H1 (cell line): ENCODE measurements around the gene LGALS9.

Source experiments
- BRCA1 ChIP-seq: IDR thresholded peaks from 2 replicates; pipeline ENCODE4 v1.6.1; 2012; ENCODE audit warnings: low read depth, low read length, improper control_type of control experiment
- CTCF ChIP-seq, 3 experiments: IDR thresholded peaks; 1 replicate in 2 of 3; 2 replicates in 1 of 3; pipeline versions ENCODE4 v1.5.1 to v1.6.1; 2011; ENCODE audit warnings: low read length in 3 of 3, mild to moderate bottlenecking in 3 of 3, inconsistent platforms in 2 of 3, low read depth in 1 of 3, moderate library complexity in 1 of 3; ENCODE audit not compliant: insufficient read depth in 1 of 3; ENCODE audit errors: control extremely low read depth in 1 of 3
- E2F6 ChIP-seq: IDR thresholded peaks from 2 replicates; pipeline ENCODE4 v1.6.1; 2012; ENCODE audit warnings: inconsistent platforms
- EP300 ChIP-seq, 2 experiments: IDR thresholded peaks; 1 replicate in 1 of 2; 2 replicates in 1 of 2; pipeline ENCODE4 v1.6.1; 2011 to 2012; ENCODE audit warnings: low read depth in 2 of 2, low read length in 2 of 2, mild to moderate bottlenecking in 2 of 2, borderline replicate concordance in 1 of 2, inconsistent platforms in 1 of 2, moderate library complexity in 1 of 2
- JUN ChIP-seq: IDR thresholded peaks from 2 replicates; pipeline ENCODE4 v1.6.1; 2011; ENCODE audit warnings: low read depth, mild to moderate bottlenecking, improper control_type of control experiment, low read length
- KDM4A ChIP-seq: IDR thresholded peaks from one replicate; pipeline ENCODE4 v1.7.1; 2012; ENCODE audit warnings: low read depth, mild to moderate bottlenecking, moderate library complexity, low read length, inconsistent platforms; ENCODE audit not compliant: severe bottlenecking
- POLR2A ChIP-seq, 2 experiments: IDR thresholded peaks; 1 replicate in 1 of 2; 2 replicates in 1 of 2; pipeline ENCODE4 v1.6.1; 2011; ENCODE audit warnings: low read depth in 2 of 2, low read length in 2 of 2, mild to moderate bottlenecking in 2 of 2; ENCODE audit errors: control extremely low read depth in 1 of 2
- POLR2AphosphoS5 ChIP-seq: IDR thresholded peaks from 2 replicates; pipeline ENCODE4 v1.6.1; 2011; ENCODE audit warnings: low read depth, low read length
- TBP ChIP-seq: IDR thresholded peaks from 2 replicates; pipeline ENCODE4 v1.6.1; 2011; ENCODE audit warnings: low read depth, low read length, improper control_type of control experiment

GRCh38 chr17:27595208-27595607 is 35.8 kb upstream of the LGALS9 start:
- TF ChIP-seq BRCA1 (no peak), CTCF (IDR thresholded peaks at IDR 0.05; ENCODE audit: control extremely low read depth in 1 of 3, insufficient read depth in 1 of 3, low read depth in 1 of 3, low read length in 3 of 3) (no peak), KDM4A (no peak), POLR2AphosphoS5 (no peak), EP300 (IDR thresholded peaks at IDR 0.05; ENCODE audit: borderline replicate concordance in 1 of 2, low read depth in 2 of 2, low read length in 2 of 2) (no peak), E2F6 (no peak), POLR2A (IDR thresholded peaks at IDR 0.05; ENCODE audit: control extremely low read depth in 1 of 2, low read depth in 2 of 2, low read length in 2 of 2) (no peak), TBP (no peak), JUN (no peak)
